Endothelial cell (in vitro differentiated cells): ENCODE measurements around the gene SEPTIN12. TPM values are rescaled to one million over a fixed set of nuclear protein-coding genes. Genes with fewer than 3 reads are reported as not detected.

Experiments used
- DNase-seq: peaks from one replicate; pipeline ENCODE4 v3.0.0; 2021; ENCODE audit warnings: low spot score
- H3K27ac Mint-ChIP-seq: one replicate; pipeline ENCODE4 v1.8.0; 2021; ENCODE audit warnings: mixed read lengths, inconsistent platforms; ENCODE audit not compliant: unreplicated experiment
- H3K27me3 Mint-ChIP-seq: one replicate; pipeline ENCODE4 v1.8.0; 2021; ENCODE audit warnings: mild to moderate bottlenecking, moderate library complexity, mixed read lengths, inconsistent platforms; ENCODE audit not compliant: unreplicated experiment
- H3K36me3 Mint-ChIP-seq: one replicate; pipeline ENCODE4 v1.8.0; 2021; ENCODE audit warnings: mild to moderate bottlenecking, low read depth, mixed read lengths, inconsistent platforms; ENCODE audit not compliant: unreplicated experiment
- H3K4me1 Mint-ChIP-seq: one replicate; pipeline ENCODE4 v1.8.0; 2021; ENCODE audit warnings: mild to moderate bottlenecking, mixed read lengths, inconsistent platforms; ENCODE audit not compliant: unreplicated experiment
- H3K4me3 Mint-ChIP-seq: one replicate; pipeline ENCODE4 v1.8.0; 2021; ENCODE audit warnings: mild to moderate bottlenecking, mixed read lengths, inconsistent platforms; ENCODE audit not compliant: unreplicated experiment
- H3K9me3 Mint-ChIP-seq: one replicate; pipeline ENCODE4 v1.8.0; 2021; ENCODE audit warnings: mixed read lengths, inconsistent platforms; ENCODE audit not compliant: unreplicated experiment
- CTCF ChIP-seq: fragments of 200-600 bp; sonication (generic); IDR thresholded peaks from one replicate; pipeline ENCODE4 v1.5.0; 2021; ENCODE audit warnings: antibody characterized with exemption; ENCODE audit not compliant: unreplicated experiment
- total RNA-seq: library from RNA; stranded (reverse); fragmentation: NEBNext Ultra II Directional; extraction: Animal tissue kit (Norgen Biotek cat#: 25700); gene quantifications from one replicate; pipeline ENCODE4 v1.2.1, GENCODE V29; 2021; ENCODE audit not compliant: unreplicated experiment

The SEPTIN12 gene
- total RNA-seq, 1 donor from 2014 or later, result 11.5 TPM

GRCh38 chr16:4796982-4797804 is 9.0 kb upstream of the SEPTIN12 start:
- Mint-ChIP-seq H3K27me3 (no peaks in the 10 kb centered on the region), H3K27ac (no peak overlapping the region), H3K9me3 (no peaks in the 10 kb centered on the region), H3K4me3 (no peak overlapping the region), H3K36me3 (peaks cover 13% of the 10 kb centered on the region), H3K4me1 (peaks cover 10% of the 10 kb centered on the region)
- TF ChIP-seq CTCF, result no peak
- no peak for DNase-seq

DNA sequence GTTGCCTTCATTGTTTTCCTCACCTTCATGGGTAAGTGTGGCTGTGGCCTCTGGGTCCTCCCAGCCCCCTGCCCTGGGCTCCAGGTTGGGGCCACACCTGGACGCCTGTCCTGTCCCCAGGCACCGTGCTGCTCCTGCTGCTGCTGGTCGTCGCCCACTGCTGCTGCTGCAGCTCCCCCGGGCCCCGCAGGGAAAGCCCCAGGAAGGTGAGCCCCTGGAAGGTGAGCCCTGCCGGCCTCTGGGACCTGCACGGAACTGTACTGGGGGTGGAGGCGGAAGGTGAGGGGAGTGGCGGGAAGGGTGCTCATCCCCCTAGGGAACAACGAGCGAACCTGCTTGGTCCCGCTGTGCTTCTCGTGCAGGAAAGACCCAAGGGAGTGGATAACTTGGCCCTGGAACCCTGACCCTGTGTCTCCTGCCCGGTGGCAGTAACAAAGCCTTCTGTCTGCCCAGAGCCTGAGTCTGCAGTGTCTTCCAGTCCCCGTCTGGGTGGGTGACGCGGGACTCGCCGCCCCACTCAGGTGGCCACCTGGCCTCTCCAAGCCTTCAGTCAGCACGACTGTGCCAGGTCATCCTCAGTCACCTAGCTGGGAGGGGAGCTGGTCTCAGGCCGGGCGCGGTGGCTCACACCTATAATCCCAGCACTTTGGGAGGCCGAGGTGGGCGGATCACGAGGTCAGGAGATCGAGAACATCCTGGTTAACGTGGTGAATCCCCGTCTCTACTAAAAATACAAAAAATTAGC is 7.9 kb upstream of the SEPTIN12 start:
- Mint-ChIP-seq H3K4me1 (peaks cover 7% of the 10 kb centered on the region), H3K27ac (no peak overlapping the region), H3K36me3 (peaks cover 13% of the 10 kb centered on the region), H3K9me3 (no peaks in the 10 kb centered on the region), H3K4me3 (no peak overlapping the region), H3K27me3 (no peaks in the 10 kb centered on the region)
- no peak for DNase-seq
- no peak for TF ChIP-seq CTCF

DNA sequence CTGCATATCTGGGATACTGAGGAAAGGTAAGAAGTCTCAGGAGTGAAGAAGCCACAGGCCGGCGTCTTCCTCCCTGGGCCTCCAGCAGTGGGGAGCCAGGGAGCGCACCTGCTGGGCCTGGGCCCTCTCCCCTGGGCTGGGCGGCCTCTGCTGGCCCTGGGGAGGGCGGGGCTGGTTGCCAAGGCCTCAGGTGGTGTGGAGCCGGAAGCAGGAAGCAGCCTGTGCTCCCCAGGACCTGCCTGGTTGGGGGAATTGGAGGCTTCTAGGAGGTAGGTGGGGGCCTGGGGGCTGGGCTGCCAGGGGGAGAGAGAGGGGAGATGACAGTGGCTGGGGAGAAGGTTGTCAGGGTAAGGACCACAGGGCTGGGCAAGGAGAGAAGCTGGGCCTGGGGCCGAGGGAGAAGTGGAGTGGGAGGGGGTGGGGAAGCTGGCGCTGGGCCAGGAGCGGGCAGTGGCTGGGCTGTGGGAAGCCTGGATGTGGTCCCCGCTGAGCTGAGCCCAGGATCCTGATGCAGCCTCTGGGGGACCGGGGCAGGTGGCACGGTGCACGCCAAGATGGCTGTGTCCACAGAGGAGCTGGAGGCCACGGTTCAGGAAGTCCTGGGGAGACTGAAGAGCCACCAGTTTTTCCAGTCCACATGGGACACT is 7.2 kb upstream of the SEPTIN12 start, which contains the start of gene SMIM22:
Gene SMIM22 (plus strand): TSS at position 189 of the 647 bp plus-strand sequence. CDS start 366 bp downstream, at position 555.
- Mint-ChIP-seq H3K36me3 (peaks cover 13% of the 10 kb centered on the region), H3K9me3 (no peaks in the 10 kb centered on the region), H3K4me1 (peaks cover under 1% of the 10 kb centered on the region), H3K27ac (no peak within 1 kb of the TSS), H3K27me3 (no peaks in the 10 kb centered on the region), H3K4me3 (no peak within 1 kb of the TSS)
- DNase-seq, result no peak
- no peak for TF ChIP-seq CTCF

DNA sequence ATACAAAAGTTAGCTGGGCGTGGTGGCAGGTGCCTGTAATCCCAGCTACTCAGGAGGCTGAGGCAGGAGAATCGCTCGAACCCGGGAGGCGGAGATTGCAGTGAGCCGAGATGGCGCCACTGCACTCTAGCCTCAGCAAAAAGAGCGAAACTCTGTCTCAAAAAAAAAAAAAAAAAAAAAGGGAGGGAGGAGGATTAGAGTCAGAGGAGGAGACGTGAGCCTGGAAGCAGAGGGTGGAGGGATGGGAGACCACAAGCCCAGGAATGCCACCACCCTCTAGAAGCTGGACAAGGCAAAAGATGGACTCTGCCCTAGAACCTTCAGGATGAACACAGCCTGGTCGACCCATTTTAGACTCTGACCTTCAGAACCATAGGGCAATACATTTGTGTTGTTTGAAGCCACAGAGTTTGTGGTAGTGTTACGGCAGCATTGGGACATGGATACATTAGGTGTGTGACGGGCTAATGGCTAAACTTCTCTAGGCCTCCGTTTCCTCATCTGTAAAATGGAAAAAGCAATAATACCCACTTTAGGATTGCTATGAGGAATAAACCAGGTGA is 4.9 kb upstream of the SEPTIN12 start:
- no peaks in the 10 kb centered on the region for H3K9me3 Mint-ChIP-seq
- peaks cover 3% of the 10 kb centered on the region for H3K36me3 Mint-ChIP-seq
- H3K4me3 Mint-ChIP-seq, result no peak overlapping the region
- peaks cover 3% of the 10 kb centered on the region for H3K27me3 Mint-ChIP-seq
- H3K4me1 Mint-ChIP-seq, result no peaks in the 10 kb centered on the region
- TF ChIP-seq CTCF, result no peak
- no peak overlapping the region for H3K27ac Mint-ChIP-seq
- no peak for DNase-seq
